Type B pancreatic cell (in vitro differentiated cells): Measurements from ENCODE around the gene UROC1. TPM values are rescaled to one million over a fixed set of nuclear protein-coding genes. Genes with fewer than 3 reads are reported as not detected.

Experiments
- DNase-seq: peaks from one replicate; pipeline ENCODE4 v3.0.0; 2021; ENCODE audit warnings: mixed read lengths; ENCODE audit not compliant: unreplicated experiment; ENCODE audit errors: extremely low spot score
- H3K27ac Mint-ChIP-seq: 2 replicates; pipeline ENCODE4 v1.8.0; 2021; ENCODE audit warnings: mild to moderate bottlenecking, mixed read lengths
- H3K27me3 Mint-ChIP-seq: 2 replicates; pipeline ENCODE4 v1.8.0; 2021; ENCODE audit warnings: mixed read lengths
- H3K36me3 Mint-ChIP-seq: 2 replicates; pipeline ENCODE4 v1.8.0; 2021; ENCODE audit warnings: mixed read lengths
- H3K4me1 Mint-ChIP-seq: one replicate; pipeline ENCODE4 v1.8.0; 2021; ENCODE audit warnings: mixed read lengths; ENCODE audit not compliant: unreplicated experiment
- H3K4me3 Mint-ChIP-seq: 2 replicates; pipeline ENCODE4 v1.8.0; 2021; ENCODE audit warnings: mild to moderate bottlenecking, mixed read lengths
- H3K9me3 Mint-ChIP-seq: 2 replicates; pipeline ENCODE4 v1.8.0; 2021; ENCODE audit warnings: mixed read lengths
- total RNA-seq: library from RNA; stranded (reverse); gene quantifications from 2 replicates; pipeline ENCODE4 v1.2.1, GENCODE V29; 2021; ENCODE audit warnings: low replicate concordance
- TF ChIP-seq, protein P1 (sequence below): fragments of 200-600 bp; sonication (generic); conservative IDR thresholded peaks from 2 replicates; pipeline ENCODE4 v1.5.0; 2021; ENCODE audit warnings: antibody characterized with exemption, mild to moderate bottlenecking

The UROC1 gene
- total RNA-seq, 1 donor from 2014 or later, result not detected

- Mint-ChIP-seq H3K9me3 (no peaks in the 10 kb centered on the region), H3K4me3 (no peak overlapping the region), H3K27ac (no peak overlapping the region), H3K36me3 (no peaks in the 10 kb centered on the region), H3K4me1 (peaks cover 26% of the 10 kb centered on the region), H3K27me3 (peaks cover 3% of the 10 kb centered on the region)
- TF ChIP-seq, protein P1, sequence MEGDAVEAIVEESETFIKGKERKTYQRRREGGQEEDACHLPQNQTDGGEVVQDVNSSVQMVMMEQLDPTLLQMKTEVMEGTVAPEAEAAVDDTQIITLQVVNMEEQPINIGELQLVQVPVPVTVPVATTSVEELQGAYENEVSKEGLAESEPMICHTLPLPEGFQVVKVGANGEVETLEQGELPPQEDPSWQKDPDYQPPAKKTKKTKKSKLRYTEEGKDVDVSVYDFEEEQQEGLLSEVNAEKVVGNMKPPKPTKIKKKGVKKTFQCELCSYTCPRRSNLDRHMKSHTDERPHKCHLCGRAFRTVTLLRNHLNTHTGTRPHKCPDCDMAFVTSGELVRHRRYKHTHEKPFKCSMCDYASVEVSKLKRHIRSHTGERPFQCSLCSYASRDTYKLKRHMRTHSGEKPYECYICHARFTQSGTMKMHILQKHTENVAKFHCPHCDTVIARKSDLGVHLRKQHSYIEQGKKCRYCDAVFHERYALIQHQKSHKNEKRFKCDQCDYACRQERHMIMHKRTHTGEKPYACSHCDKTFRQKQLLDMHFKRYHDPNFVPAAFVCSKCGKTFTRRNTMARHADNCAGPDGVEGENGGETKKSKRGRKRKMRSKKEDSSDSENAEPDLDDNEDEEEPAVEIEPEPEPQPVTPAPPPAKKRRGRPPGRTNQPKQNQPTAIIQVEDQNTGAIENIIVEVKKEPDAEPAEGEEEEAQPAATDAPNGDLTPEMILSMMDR, result no peak
- DNase-seq, result no peak
These were observed 32.9 kb downstream of the UROC1 start for GRCh38 chr3:126484662-126485061.

- no peak for DNase-seq
- H3K4me1 Mint-ChIP-seq, result peaks cover 26% of the 10 kb centered on the region
- H3K9me3 Mint-ChIP-seq, result no peaks in the 10 kb centered on the region
- no peak overlapping the region for H3K27ac Mint-ChIP-seq
- no peak overlapping the region for H3K4me3 Mint-ChIP-seq
- TF ChIP-seq, protein P1, result no peak
- no peaks in the 10 kb centered on the region for H3K36me3 Mint-ChIP-seq
- H3K27me3 Mint-ChIP-seq, result no peaks in the 10 kb centered on the region
These were observed 33.4 kb downstream of the UROC1 start for GRCh38 chr3:126484148-126484547.

DNA sequence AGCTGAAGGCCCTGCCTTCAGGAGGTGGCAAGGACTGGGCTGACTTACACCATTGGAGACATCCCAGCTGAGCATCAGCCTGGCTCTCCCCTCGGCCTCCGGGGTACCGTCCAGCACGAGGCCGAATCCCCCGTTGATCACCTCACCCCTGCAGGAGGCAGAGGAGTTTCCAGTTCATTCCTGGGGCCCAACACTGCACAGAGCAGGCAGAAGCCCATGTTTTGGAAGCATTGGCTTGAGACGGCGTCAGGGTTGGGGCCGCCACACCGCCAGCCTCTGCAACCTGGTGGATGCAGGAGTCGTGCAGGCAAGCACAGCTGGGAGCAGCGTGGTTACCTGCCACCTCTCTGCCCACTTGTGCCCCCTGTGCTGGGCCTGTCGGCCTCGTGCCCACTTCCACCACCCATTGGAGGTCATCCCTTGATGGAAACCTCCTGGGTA is 34.2 kb downstream of the UROC1 start:
- Mint-ChIP-seq H3K9me3 (no peaks in the 10 kb centered on the region), H3K4me1 (peaks cover 26% of the 10 kb centered on the region), H3K27me3 (no peaks in the 10 kb centered on the region), H3K36me3 (no peaks in the 10 kb centered on the region), H3K27ac (no peak overlapping the region), H3K4me3 (no peak overlapping the region)
- DNase-seq, result no peak
- TF ChIP-seq, protein P1, result no peak

- H3K4me1 Mint-ChIP-seq, result peaks cover 26% of the 10 kb centered on the region
- no peak overlapping the region for H3K27ac Mint-ChIP-seq
- no peak overlapping the region for H3K4me3 Mint-ChIP-seq
- no peak for DNase-seq
- no peaks in the 10 kb centered on the region for H3K36me3 Mint-ChIP-seq
- H3K27me3 Mint-ChIP-seq, result no peaks in the 10 kb centered on the region
- H3K9me3 Mint-ChIP-seq, result no peaks in the 10 kb centered on the region
- TF ChIP-seq, protein P1, result no peak
These were observed 34.9 kb downstream of the UROC1 start for GRCh38 chr3:126482503-126483255.

- Mint-ChIP-seq H3K4me3 (no peak overlapping the region), H3K9me3 (no peaks in the 10 kb centered on the region), H3K27ac (no peak overlapping the region), H3K36me3 (no peaks in the 10 kb centered on the region), H3K4me1 (peaks cover 25% of the 10 kb centered on the region), H3K27me3 (no peaks in the 10 kb centered on the region)
- TF ChIP-seq, protein P1, result no peak
- no peak for DNase-seq
These were observed 35.6 kb downstream of the UROC1 start for GRCh38 chr3:126481808-126482502.
